Stimulated activated CD8-positive, alpha-beta memory T cell treated with anti-CD3 and anti-CD28 coated beads, Interleukin-15, amount 100 ng/mL, for 4 hours (primary cell): ENCODE results near the gene PYCARD.
"Not testable (repeated sequence)": the region's sequence is repeated elsewhere in the genome, so short reads cannot be mapped to it uniquely, and the experiment has no call there.

Source experiments
- DNase-seq, 2 donors: peaks; one replicate each; pipeline ENCODE4 v3.0.0-alpha.2; 2020; ENCODE audit warnings: low read depth in 2 of 2

PYCARD gene

DNA sequence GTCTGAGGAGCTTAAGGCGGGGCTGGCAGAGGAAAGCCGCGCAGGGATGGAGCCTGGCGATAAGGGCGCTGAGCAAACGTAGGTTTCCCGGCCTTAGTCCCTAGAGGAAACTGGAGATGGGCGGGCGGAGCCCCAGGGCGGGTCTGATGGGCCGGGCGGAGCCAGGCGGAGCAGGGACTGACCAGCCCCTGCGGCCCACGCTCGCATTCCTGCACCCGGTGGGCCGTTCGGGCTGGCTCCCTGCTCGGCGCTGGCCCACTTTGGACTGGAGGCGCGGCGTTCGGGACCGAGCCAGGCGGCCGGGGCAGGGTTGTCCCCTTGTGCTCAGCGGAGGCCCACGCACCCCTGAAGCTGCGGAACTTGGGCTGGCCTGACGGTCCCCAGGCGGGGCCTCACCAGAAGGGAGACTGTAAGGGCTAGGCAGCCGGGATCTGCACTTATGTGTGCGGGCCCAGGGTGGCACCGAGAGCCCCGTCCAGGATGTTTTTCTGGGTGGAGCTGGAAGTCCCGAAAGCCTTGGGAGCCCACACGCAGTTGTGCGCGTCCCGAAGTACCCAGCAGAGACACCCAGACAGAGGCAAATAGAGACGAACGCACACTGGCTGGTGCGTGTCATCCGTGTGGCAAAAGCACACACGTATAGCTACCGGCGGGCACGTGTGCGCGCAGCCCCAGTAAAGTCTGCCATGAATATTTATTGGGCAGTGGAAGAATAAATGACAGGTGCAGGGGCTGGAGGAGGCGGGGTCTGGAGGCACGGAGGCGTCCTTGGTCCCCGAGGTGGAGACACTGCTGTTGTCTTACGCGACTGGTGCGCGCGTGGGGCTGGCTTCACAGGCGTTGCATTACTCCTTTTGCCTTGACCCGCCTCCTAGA is 13.0 kb upstream of the PYCARD start:
- no peak for DNase-seq

GRCh38 chr16:31214708-31215286 is 12.2 kb upstream of the PYCARD start:
- no peak for DNase-seq

GRCh38 chr16:31213877-31214707 is 11.5 kb upstream of the PYCARD start, which contains the start of gene TRIM72:
TRIM72 (plus strand) TSS chr16:31214119; CDS start chr16:31214739, 620 bp downstream.
- no peak for DNase-seq

DNA sequence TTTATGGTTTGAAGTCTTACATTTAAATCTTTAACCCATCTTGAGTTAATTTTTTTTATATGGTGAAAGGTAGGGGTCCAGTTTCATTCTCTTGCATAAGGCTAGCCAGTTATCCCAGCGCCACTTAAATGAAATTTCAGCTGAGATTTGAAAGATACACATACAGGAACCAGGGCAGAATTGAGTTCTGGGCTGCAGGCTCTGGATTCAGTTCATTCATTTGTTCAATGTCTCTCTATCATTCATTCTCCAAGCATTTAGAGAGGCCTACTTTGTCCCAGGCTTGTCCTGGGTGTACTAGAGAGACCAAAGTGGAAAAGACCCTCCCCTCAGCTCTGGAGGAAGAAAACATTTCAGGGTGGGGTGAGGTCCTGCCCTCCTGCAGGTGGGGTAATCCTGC is 10.8 kb upstream of the PYCARD start:
- DNase-seq, result no peak

DNA sequence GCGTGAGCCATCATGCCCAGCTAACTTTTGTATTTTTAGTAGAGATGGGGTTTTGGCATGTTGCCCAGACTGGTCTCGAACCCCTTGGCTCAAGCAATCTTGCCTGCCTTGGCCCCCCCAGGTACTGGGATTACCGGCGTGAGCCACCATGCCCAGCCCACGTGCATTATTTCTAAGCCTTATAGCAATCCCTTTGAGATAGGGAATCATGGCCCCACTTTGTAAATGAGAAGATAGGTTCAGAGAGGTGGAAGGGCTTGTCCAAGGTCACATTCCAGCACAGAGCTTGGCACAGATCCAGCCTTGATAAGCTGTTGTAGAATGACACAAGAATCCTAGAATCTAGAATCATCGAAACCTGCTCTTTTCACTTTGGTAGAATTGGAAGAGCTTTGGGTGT is 4.2 kb upstream of the PYCARD start:
- no peak for DNase-seq

DNA sequence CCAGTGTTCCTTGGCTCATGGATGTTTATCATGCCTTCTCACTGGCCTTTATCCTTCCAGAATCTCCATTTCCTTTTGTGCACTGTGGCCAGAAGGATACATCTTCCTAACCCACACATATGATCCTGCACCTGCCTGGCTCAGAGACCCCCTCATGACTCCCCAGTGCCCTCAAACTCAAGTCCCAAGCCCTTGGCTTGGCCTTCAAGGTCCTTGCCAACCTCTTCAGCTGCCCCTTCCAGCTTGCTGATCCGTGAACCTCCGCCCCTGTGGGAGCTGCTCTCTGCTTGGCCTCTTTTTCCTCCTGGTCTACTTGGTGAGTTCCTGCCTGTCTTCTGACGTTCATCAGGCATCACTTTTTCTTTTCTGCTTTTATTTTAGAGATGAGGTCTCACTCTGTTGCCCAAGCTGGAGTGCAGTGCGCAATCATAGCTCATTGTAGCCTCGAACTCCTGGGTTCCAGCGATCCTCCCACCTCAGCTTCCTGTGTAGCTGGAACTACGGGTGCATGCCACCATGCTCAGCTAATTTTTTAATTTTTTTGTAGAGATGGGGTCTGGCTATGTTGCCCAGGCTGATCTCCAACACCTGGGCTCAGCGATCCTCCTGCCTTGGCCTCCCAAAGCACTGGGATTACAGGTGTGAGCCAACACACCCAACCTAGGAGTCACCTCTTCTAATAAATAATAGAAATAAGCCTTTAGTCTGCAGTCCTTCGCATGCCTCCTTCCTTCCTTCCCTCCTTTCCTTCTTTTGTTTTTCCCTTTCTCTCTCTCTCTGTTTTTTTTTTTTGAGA is 2.5 kb upstream of the PYCARD start:
- no peak for DNase-seq

DNA sequence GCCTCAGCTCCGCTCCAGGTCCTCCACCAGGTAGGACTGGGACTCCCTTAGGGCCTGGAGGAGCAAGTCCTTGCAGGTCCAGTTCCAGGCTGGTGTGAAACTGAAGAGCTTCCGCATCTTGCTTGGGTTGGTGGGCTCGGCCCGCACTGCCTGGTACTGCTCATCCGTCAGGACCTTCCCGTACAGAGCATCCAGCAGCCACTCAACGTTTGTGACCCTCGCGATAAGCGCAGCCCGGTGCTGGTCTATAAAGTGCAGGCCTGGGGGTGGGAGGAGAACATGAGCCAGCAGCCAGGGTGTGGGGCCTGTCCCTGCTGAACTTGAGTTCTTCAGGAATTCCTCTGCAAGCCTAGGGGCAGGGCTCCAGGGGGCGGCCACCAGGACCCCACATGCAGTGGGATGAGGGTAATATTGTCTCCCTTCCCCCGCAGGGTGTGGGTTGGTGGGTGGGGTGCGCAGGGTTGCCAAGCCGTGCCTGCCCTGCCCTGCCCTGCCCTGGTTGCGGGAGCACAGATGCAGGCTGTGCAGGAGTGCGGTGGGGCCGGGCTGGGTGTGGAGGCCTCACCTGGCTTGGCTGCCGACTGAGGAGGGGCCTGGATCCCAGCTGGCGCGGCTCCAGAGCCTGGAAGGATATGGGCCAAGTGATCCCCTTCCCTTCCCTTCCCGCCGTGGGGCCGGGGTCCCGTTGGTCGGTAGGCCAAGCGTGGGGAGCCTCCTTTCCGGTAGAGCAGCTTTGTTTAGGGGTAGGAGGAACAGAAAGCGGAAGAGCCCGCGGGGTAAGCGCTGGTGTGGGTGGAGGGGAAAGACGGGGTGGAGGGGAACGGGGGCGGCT is 762 bp downstream of the PYCARD start:
- no peak for DNase-seq

DNA sequence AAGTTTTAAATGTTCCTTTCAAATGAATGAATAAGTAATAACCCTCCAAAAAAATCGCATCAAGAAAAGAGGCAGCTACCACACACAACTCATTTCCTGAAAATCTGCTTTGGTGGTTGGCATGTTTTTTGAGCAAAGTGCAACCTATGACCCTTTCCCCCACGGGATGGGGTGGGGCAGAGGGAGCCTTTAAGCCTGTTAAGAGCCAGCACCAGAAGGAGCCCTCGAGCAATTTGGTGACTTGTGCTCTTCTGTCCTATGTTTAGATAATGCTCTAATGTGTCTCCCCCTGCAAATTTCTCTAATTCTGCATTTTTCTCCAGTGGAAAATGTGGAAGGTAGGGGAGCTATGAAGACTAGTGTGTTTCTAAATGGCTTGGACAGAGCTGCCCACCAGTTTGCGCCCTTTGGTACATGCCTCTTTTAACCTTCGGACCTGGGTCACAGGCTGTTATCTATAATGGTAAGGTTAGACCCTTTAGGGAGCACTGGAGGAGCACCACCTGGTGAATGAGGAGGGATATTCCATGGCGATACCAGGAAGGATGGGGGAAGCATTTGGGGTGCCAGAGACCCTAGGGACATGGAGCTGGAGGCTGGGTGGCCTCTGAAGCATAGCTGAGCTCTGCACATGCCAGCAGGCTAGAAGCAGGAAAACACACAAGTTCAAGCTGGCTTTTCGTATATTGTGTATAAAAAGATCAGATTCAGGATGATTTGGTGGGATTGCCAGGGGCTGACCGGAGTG is 1.6 kb downstream of the PYCARD start:
- DNase-seq, result no peak

DNA sequence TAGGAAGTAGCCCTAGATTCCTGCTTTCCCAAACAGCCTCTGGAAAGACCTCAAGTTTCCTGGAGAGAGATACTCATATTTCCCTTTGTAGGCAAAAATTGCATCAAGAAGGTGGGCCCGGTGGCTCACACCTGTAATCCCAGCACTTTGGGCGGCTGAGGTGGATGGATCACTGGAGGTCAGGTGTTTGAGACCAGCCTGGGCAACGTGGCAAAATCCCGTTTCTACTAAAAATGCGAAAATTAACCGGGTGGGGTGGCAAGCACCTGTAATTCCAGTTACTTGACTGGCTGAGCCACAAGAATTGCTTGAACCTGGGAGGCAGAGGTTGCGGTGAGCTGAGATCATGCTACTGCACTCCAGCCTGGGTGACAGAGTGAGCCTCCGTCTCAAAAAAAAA is 2.4 kb downstream of the PYCARD start:
- not testable (repeated sequence) for DNase-seq

GRCh38 chr16:31199430-31200041 is 3.0 kb downstream of the PYCARD start:
- DNase-seq, result no peak

GRCh38 chr16:31198207-31198882 is 4.2 kb downstream of the PYCARD start:
- no peak for DNase-seq

- no peak for DNase-seq
Measured at GRCh38 chr16:31196324-31197088, 6.1 kb downstream of the PYCARD start.

GRCh38 chr16:31195861-31196260 is 6.7 kb downstream of the PYCARD start:
- DNase-seq, result not testable (repeated sequence)

DNA sequence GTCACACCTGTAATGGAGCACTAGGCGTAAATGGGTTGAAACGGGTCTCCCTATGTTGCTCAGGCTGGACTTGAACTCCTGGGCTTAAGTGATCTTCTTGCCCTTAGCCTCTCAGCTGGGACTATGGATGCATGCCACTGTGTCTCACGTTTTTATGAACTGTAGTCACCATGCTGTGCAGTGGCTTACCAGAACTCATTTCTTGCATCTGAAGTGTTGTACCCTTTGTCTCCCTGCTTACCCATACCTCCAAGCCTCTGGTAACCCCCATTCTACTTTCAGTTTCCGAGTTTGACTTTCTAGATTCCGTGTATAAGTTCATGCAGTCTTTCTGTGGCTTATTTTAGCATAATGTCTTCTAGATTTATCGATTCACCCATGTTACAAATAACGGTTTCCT is 7.7 kb downstream of the PYCARD start:
- DNase-seq, result no peak

DNA sequence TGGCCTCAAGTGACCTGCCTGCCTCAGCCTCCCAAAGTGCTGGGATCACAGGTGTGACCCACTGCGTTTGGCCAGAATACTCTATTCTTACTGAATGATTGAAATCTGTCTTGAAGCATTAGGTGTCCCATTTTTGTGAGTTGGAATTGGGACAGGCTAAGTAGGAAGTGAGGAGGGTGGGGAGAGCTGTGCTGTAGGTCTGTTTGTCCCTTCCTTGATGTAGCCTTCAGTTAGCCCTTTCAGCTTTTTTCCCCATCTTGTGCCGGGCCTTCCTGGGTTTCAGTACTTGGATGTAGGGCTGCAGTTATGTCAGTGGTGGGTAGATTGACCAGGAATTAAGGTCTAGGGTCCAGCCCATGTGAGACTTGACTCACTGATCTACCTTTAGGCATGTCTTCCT is 8.7 kb downstream of the PYCARD start:
- no peak for DNase-seq

DNA sequence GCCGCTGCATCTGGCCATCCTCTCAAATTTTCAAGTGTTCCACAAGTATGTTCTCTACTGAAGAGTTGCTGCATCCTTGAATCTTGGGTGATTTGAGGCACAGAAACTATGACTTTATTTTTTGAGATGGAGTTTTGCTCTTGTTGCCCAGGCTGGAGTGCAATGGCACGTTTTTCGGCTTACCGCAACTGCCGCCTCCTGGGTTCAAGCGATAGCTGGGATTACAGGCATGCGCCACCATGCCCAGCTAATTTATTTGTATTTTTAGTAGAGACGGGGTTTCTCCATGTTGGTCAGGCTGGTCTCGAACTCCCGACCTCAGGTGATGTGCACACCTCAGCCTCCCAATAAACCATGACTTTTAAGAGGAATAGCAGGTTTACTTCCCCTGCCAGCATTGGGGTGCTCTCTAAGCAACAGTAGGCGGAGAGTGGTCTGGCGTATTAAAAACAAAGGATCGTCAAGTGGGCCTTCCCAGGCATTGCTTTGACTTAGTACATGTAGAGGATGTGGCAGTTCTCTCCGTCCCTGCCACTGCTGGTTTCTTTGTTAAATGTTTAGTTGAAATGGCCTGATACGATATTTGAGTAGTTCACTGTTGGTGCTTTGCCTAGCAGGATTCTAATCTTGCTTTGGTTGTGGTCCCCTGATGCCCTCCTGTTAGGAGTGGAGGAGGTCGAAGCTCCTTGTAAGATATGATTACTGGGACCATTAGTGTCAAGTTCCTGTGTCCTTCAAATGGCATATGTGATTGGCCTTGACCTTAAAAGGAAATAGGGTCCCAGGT is 9.5 kb downstream of the PYCARD start:
- DNase-seq, result no peak

DNA sequence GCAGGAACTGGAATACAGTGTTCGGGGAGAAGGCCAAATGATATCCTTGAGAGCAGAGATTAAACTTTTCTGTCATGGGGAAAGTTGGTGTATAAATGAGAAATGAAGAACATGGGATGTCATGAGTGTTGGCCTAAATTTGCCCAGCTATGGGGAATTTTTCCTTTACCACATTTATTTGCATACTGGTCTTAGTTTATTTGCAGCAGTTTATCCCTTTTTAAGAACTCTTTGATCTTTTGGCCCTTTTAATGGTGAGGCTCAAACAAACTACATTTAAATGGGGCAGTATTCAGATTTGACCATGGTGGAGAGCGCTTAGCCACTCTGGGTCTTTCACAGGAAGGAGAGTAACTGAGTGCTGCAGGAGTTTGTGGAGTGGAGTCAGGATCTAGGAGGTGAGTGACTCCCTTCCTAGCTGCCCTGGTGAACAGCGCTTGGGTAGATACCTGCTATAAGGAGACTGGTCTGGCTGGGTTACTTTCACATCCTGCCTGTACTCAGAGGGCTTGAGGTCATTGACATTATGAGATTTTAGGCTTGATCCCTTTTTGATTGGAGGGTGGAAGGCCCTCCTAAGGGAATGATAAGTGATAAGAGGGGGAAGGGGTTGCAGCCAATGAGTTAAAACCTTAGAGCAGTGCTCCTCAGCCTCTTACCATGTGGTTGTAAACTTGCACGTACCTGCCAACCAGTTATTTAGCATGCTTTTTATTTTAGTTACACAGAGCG is 10.7 kb downstream of the PYCARD start:
- no peak for DNase-seq
